G401 (cell line): ENCODE data around the gene GPR137C. TPM values are rescaled to one million over a fixed set of nuclear protein-coding genes. Genes with fewer than 3 reads are reported as not detected.
"Not testable (repeated sequence)": the region's sequence is repeated elsewhere in the genome, so short reads cannot be mapped to it uniquely, and the experiment has no call there.

Experiments used
- DNase-seq: peaks from one replicate; pipeline ENCODE4 v3.0.0-alpha.2; 2015; ENCODE audit warnings: low spot score
- in situ Hi-C: cut with HindIII; loops from 2 replicates; pipeline ENCODE4 v1.10.0; 2016; ENCODE audit warnings: low sequenced_read_pairs, mixed read lengths
- total RNA-seq: library from RNA; depleted of rRNA; stranded (reverse); fragments of >200 nt; shearing (Covaris generic); gene quantifications from 2 replicates; pipeline ENCODE4 v1.2.3, GENCODE V29; 2014

GPR137C gene
- total RNA-seq, 1 experiment from 2014 or later = 7.8 TPM

GRCh38 chr14:52553671-52554575 is 1.3 kb downstream of the GPR137C start:
- DNase-seq = peak; percentile 99
- in situ Hi-C loops = loop anchor here (10.0 kb wide), 1 partner anchor 81 kb away; no protein-coding TSS in a partner anchor

DNA sequence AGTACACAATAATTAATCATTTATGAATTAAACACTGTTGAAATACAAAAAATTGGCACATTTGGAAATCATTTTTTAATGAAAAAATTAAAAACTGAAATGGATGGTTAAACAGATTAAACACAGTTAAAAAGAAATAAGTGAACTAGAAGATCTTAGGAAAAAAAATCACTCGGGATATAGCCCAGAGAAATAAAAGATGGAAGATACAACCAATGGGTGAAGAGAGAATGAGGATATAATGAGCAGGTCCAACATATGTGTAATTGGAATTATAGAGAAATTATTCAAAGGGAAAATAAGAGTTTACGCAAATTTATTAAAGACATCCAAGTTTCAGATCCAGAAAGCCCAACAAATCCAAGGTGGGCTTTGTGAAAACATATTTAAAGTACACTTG is 6.1 kb downstream of the GPR137C start:
- no peak for DNase-seq
- in situ Hi-C loops = loop anchor here (10.0 kb wide), 1 partner anchor 76 kb away; no protein-coding TSS in a partner anchor

DNA sequence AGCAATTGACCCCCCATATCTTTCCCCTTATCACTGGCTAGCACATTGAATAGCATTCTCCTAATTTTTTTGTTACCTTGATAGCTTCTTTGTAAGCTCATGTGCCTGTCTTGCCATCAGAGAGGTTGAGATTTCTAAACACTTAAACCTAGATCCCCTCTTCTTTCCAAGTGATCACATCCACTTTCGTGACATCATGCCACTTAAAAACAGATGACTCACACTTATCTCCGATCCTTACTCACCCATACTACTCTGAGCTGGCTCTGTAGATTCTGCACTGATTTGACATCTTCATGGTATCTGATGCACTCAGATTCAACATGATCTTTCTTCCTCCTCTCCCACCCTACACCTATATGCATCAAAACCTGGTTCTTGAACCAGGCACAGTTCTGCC is 10.5 kb downstream of the GPR137C start:
- no peak for DNase-seq
- in situ Hi-C loops = no loop called here

GRCh38 chr14:52568454-52568853 is 15.8 kb downstream of the GPR137C start:
- DNase-seq, in situ Hi-C loops: not testable (repeated sequence)

DNA sequence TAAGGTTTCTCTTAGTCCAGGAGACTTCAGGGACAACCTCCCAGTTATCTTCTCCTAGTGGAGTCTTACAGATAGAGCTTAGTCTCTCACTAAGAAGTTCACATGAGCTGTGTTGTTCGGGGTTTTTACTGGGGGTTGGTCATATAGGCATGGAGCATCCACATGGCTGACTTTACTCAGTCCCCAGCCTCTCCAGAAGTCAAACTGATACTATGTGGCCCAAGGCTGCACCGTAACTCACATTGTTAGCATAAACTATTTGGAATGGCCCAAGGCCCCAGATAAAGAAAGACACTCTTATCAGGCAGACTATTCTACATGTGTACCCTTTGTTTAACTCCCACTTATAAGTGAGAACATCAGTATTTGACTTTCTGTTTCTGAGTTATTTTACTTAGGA is 23.2 kb downstream of the GPR137C start:
- DNase-seq = no peak
- in situ Hi-C loops = no loop called here

DNA sequence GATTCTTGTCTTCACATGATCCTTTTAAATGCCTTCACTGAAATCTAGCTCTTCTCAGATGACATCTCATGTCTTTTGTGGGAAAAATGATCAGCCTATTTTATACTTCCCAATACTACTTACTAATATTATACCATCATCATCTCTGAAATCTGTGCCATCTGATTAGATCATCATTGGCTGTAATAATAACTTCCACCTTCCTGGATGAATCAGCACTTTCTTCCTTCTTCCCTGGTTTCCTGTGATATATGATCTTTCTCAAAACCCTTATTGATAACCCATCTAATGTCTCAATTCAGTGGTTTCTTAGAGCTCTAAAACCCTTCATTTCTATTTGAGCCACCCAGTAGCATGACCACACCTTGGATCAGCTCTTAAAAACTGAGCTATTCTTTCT is 30.9 kb downstream of the GPR137C start:
- in situ Hi-C loops = no loop called here
- DNase-seq = no peak

DNA sequence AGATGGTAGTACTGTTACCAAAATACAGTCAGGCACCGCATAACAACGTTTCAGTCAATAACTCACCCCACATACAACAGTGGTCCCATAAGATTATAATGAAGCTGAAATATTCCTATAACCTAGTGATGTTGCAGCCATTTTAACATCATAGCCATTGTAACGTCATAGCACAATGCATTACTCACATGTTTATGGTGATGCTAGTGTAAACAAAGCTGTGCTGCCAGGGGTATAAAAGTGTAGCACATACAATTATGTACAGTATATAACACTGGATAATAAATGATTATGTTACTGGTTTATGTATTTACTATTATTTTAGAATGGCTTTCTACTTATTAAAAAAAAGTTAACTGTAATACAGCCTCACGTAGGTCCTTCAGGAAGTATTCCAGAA is 37.0 kb downstream of the GPR137C start:
- in situ Hi-C loops = no loop called here

DNA sequence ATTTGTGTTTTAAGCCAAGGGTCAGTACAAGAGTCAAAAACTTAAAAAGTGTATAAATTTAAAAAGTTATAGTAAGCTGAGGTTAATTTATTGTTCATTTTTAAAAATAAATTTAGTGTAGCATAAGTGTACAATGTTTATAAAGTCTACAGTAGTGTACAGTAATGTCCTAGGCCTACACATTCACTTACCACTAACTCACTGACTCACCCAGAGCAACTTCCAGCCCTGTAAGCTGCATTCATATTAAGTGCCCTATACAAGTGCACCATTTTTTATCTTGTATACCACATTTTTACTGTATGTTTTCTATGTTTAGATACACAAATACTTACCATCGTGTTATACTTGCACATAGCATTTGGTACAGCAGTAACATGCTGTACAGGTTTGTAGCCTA is 37.7 kb downstream of the GPR137C start:
- in situ Hi-C loops = no loop called here
- DNase-seq = no peak

More for the DNA sequence above, 37.0 kb downstream of the GPR137C start:
- no peak for DNase-seq

DNA sequence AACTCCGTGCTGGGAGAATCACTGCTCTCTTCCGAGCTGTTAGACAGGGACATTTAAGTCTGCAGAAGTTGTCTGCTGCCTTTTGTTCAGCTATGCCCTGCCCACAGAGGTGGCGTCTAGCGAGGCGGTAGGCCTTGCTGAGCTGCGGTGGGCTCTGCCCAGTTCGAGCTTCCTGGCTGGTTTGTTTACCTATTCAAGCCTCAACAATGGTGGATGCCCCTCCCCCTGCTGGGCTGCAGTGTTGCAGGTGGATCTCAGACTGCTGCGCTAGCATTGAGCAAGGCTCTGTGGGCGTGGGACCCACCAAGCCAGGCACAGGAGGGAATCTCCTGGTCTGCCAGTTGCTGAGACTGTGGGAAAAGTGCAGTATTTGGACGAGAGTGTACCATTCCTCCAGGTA is 43.7 kb downstream of the GPR137C start:
- in situ Hi-C loops = no loop called here
- DNase-seq = no peak

DNA sequence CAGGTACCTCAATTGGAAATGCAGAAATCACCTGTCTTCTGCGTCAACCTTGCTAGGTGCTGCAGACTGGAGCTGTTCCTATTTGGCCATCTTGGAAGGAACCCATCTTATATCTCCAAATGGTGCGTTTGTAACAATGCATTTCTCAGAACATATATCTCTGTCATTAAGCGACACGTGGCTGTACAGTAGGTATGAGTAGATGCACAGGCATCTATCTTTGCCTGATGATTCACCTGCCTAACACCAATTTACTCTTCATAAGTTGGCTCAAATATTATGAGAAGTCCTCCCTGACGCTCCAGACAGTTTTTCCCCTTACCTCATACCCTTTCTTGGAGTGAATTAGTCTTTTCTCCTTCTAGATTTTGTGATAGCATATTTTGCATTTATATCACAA is 44.2 kb downstream of the GPR137C start:
- in situ Hi-C loops = no loop called here
- DNase-seq = no peak

DNA sequence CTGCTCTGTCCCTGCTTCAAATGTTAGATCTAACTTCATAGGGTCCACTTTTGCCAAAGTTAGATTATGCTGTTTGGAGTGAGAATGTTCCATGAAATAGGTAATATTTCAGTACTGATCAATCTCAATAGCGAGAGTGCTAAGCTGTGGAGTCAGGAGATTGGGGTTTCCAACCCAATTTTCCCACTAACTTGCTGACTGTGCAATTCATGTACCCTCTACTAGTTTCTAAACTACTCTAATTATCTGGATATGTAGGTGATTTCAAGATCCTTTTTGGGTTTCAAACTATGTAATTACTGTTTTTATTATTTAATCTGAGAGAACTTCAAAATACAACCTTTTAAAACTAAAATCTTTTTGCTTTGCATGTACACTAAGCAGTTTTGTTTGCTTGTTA is 45.9 kb downstream of the GPR137C start:
- DNase-seq = no peak
- in situ Hi-C loops = no loop called here

DNA sequence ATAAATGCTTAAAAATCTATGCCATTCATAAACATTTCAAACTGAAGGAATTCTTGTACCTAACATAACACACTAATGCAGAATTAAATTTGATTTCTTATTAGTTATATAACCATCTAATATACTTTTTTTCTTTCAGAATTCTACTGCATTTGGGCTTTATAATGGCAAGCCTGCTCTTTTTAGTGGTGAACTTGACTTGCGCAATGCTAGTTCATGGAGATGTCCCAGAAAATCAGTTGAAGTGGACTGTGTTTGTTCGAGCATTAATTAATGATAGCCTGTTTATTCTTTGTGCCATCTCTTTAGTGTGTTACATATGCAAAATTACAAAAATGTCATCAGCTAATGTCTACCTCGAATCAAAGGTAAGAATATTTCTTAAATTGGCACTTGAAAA is 47.3 kb downstream of the GPR137C start:
- in situ Hi-C loops = no loop called here
- no peak for DNase-seq

- in situ Hi-C loops = no loop called here
- DNase-seq = no peak
These were observed 49.5 kb downstream of the GPR137C start for GRCh38 chr14:52602131-52602530.

DNA sequence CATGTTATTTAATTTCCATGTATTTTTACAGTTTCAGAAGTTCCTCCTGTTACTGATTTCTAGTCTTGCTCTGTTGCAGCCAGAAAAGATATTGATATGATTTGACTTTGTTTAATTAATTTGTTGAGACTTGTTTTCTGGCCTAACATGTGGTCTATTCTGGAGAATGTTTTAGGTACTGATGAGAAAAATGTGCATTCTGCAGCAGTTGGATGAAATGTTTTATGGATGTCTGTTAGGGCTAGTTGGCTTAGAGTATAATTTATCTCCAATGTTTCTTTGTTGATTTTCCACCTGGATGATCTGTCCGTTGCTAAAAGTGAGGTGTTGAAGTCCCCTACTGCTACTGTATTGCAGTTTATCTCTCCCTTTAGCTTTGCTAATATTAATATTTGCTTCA is 54.4 kb downstream of the GPR137C start:
- DNase-seq = peak; percentile 57
- in situ Hi-C loops = no loop called here

DNA sequence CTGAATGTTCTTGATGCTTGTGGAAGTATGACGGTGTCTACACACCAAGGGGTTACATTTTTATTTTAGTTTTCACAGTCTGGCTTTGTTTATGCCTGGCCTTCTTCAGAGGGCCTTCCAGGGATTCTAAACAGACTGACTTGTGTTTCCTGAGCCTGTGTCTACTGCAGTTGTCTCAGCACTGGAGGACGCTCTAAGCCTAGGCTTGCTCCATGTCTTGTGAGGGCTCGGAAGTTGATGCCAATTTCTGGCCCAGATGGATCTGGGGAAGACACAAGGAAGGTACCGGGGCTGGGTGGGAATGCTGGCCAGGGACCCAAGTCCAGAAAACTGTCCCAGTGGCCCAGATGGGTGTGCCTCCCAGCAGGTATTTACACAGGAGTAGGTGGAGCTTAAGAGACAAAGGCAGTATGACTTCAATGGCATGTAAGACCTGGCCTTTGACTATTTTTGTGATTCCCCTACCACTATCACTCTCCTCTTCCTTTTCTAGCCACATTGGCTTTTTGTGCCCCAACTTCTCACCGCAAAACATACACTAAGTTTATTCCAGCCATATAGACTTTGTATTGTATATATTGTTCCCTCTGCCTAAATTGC is 56.9 kb downstream of the GPR137C start:
- DNase-seq = no peak
- in situ Hi-C loops = no loop called here

- no peak for DNase-seq
- in situ Hi-C loops = no loop called here
These were observed 57.6 kb downstream of the GPR137C start for GRCh38 chr14:52610187-52610586.

DNA sequence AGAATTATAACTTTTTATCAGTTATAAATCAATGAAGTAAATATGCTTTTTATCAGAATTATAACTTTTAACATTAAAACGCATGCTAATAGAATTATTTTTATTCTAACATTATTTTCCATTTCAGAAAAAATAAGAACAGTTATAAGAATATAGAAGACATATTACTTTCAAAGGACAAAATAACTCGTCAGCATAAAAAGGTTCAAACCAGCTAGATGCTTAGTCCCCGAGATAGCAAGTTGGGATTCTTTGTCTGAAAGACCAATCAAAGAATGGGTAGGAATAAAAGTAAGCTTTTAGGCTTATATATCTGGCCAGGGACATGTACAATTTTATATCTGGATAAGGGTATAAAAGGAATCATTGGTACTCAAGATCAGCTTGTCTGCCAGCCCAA is 66.0 kb downstream of the GPR137C start:
- in situ Hi-C loops = no loop called here
- no peak for DNase-seq

DNA sequence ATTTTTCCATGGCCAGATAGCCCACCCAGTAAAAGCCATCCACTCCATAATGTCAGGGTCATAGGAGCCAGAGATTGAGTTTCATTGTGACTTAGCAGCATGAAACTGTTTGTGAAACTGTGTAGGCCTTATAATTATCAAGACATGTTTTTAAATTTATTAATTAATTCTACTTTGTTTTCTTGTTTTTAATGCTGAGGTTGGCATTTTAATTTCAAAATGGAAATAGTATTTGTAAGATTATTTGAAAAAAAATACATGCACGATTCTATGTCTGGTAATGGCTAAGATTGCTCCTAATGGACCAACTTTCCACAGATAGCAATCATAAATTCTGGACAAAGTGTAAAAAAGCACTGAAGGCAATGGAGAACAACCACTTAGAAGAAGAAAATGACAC is 67.1 kb downstream of the GPR137C start:
- no peak for DNase-seq
- in situ Hi-C loops = no loop called here

DNA sequence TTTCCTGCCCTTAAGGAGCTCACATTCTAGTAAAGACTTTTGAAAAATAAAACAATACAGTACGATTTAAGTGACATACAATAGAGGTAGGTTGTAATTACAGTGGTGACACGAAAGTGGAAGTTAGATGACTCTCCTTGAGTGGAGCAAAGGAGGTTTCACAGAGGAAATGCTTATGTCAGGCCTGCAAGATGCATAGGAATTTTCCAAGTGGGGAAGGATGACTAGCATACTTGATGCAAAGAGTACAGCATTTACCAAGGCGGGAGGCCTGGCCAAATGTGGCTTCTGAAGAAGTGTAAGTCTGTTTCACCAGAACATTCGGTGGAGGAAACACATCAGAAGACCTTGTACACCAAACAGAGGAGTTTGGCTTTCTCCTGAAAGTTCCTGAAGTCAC is 87.5 kb downstream of the GPR137C start:
- DNase-seq = no peak
- in situ Hi-C loops = no loop called here

- in situ Hi-C loops = no loop called here
- no peak for DNase-seq
These were observed 89.1 kb downstream of the GPR137C start for GRCh38 chr14:52641745-52642144.

DNA sequence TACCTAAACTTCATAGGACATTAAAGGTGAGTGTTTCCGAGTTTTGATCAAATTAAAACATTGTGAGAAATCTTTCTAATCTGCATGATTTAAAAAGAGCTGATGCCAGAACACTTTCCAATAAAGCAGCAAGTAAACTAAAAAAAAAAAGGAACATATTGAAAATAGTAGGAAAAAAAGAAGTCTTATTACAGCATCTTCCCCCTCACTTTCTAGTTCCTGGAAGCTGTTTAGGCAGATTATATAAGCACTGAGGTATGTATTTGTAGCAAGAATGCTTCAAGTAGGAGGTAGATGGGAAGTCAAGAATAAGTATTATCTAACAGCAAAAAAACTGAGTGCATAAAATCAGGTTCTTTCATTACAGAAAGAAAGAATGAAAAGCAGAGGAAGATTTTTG is 96.9 kb downstream of the GPR137C start:
- in situ Hi-C loops = no loop called here

More for the DNA sequence above, 96.9 kb downstream of the GPR137C start:
- no peak for DNase-seq
